Naive thymus-derived CD8-positive, alpha-beta T cell (primary cell): ENCODE results near the gene GRXCR2. TPM values are rescaled to one million over a fixed set of nuclear protein-coding genes. Genes with fewer than 3 reads are reported as not detected.

Experiments used
- ATAC-seq, 2 donors: fragments of 150-1000 bp; cut with Tn5 transposase in 1 of 2; sonication (Bioruptor Pico), chemical (Tn5 transposase) in 1 of 2; 1 replicate in 1 of 2; 2 replicates in 1 of 2; pipeline ENCODE4 v1.10.0; 2021; ENCODE audit warnings: mild to moderate bottlenecking in 2 of 2, moderate library complexity in 2 of 2
- POLR2A ChIA-PET: fragments of 350-600 bp; sonication (Branson Sonifier 250); formaldehyde crosslinking; loops from one replicate; lab custom pipeline; 2021; ENCODE audit warnings: antibody characterized with exemption; lab: Charles Lee
- DNase-seq, 10 donors: peaks; one replicate each; pipeline versions ENCODE4 v3.0.0 to v3.0.0-alpha.2; 2020 to 2022
- H3K27ac Mint-ChIP-seq, 10 donors: one replicate each; pipeline ENCODE4 v1.8.0; 2020 to 2022; ENCODE audit warnings: mild to moderate bottlenecking in 10 of 10, mixed read lengths in 10 of 10, moderate library complexity in 4 of 10, inconsistent platforms in 1 of 10
- H3K27me3 Mint-ChIP-seq, 5 donors: one replicate each; pipeline ENCODE4 v1.8.0; 2021 to 2022; ENCODE audit warnings: mixed read lengths in 5 of 5
- H3K36me3 Mint-ChIP-seq, 3 donors: one replicate each; pipeline ENCODE4 v1.8.0; 2020 to 2022; ENCODE audit warnings: mixed read lengths in 3 of 3, mild to moderate bottlenecking in 2 of 3, inconsistent platforms in 1 of 3
- H3K4me1 Mint-ChIP-seq, 4 donors: one replicate each; pipeline ENCODE4 v1.8.0; 2021 to 2022; ENCODE audit warnings: mixed read lengths in 4 of 4
- H3K4me3 Mint-ChIP-seq, 10 donors: one replicate each; pipeline ENCODE4 v1.8.0; 2020 to 2022; ENCODE audit warnings: mild to moderate bottlenecking in 10 of 10, mixed read lengths in 10 of 10, moderate library complexity in 6 of 10, inconsistent platforms in 1 of 10
- H3K9me3 Mint-ChIP-seq, 9 donors: one replicate each; pipeline ENCODE4 v1.8.0; 2020 to 2022; ENCODE audit warnings: mixed read lengths in 9 of 9, mild to moderate bottlenecking in 3 of 9, inconsistent platforms in 1 of 9, moderate library complexity in 1 of 9
- polyA plus RNA-seq, 3 donors: library from polyadenylated mRNA; unstranded; fragments of 300-500 nt; fragmentation: Illumina TruSeq; gene quantifications; one replicate each; pipeline ENCODE4 v1.2.3, GENCODE V29; 2021
- total RNA-seq, 8 experiments: library from RNA in 2 of 8; stranded (reverse) in 2 of 8; gene quantifications; one replicate each; pipeline ENCODE4 v1.2.3 and lab custom pipeline; 2021 to 2026

Gene GRXCR2
- total and polyA plus RNA-seq, 5 experiments from 2014 or later, result not detected

- POLR2A ChIA-PET, result no interaction called here
- Mint-ChIP-seq H3K36me3 (no peaks in the 10 kb centered on the region), H3K4me1 (peaks cover 0 to 6% (median 3%) of the 10 kb centered on the region in 4 donors), H3K27me3 (peaks cover 2 to 26% (median 8%) of the 10 kb centered on the region in 5 donors), H3K27ac (no peak overlapping the region), H3K4me3 (no peak overlapping the region), H3K9me3 (no peaks in the 10 kb centered on the region)
- ATAC-seq (no peak), DNase-seq (no peak)
These were observed 43.0 kb downstream of the GRXCR2 start for GRCh38 chr5:145829708-145830361.

GRCh38 chr5:145826895-145827674 is 45.7 kb downstream of the GRXCR2 start:
- Mint-ChIP-seq H3K27me3 (peaks cover 0 to 4% (median 0%) of the 10 kb centered on the region in 5 donors), H3K4me1 (no peaks in the 10 kb centered on the region), H3K36me3 (no peaks in the 10 kb centered on the region), H3K27ac (no peak overlapping the region), H3K4me3 (no peak overlapping the region), H3K9me3 (no peaks in the 10 kb centered on the region)
- DNase-seq, result no peak
- POLR2A ChIA-PET, result no interaction called here
- ATAC-seq, result no peak

- no peak for ATAC-seq
- H3K9me3 Mint-ChIP-seq, result no peaks in the 10 kb centered on the region
These were observed 47.0 kb downstream of the GRXCR2 start for GRCh38 chr5:145825751-145826180.

GRCh38 chr5:145824040-145824439 is 48.8 kb downstream of the GRXCR2 start:
- Mint-ChIP-seq H3K27me3 (peaks cover 0 to 11% (median 0%) of the 10 kb centered on the region in 5 donors), H3K9me3 (no peaks in the 10 kb centered on the region), H3K4me3 (no peak overlapping the region), H3K27ac (no peak overlapping the region), H3K36me3 (no peaks in the 10 kb centered on the region), H3K4me1 (no peaks in the 10 kb centered on the region)
- ATAC-seq, result no peak
- POLR2A ChIA-PET, result no interaction called here
- DNase-seq, result no peak

More at GRCh38 chr5:145825751-145826180, 47.0 kb downstream of the GRXCR2 start:
- no peak overlapping the region for H3K4me3 Mint-ChIP-seq
- peak in 1 of 10 donors; percentile 8 for DNase-seq
- H3K27me3 Mint-ChIP-seq, result peaks cover 0 to 11% (median 0%) of the 10 kb centered on the region in 5 donors
- no peak overlapping the region for H3K27ac Mint-ChIP-seq
- H3K4me1 Mint-ChIP-seq, result no peaks in the 10 kb centered on the region
- POLR2A ChIA-PET, result no interaction called here
- no peaks in the 10 kb centered on the region for H3K36me3 Mint-ChIP-seq

- no peak overlapping the region for H3K27ac Mint-ChIP-seq
- DNase-seq (no peak), ATAC-seq (no peak)
- no peaks in the 10 kb centered on the region for H3K9me3 Mint-ChIP-seq
- no peaks in the 10 kb centered on the region for H3K36me3 Mint-ChIP-seq
- peaks cover 0 to 6% (median 0%) of the 10 kb centered on the region in 5 donors for H3K27me3 Mint-ChIP-seq
- no peak overlapping the region for H3K4me3 Mint-ChIP-seq
- no peaks in the 10 kb centered on the region for H3K4me1 Mint-ChIP-seq
- POLR2A ChIA-PET, result no interaction called here
These were observed 54.2 kb downstream of the GRXCR2 start for GRCh38 chr5:145818604-145819003.

GRCh38 chr5:145812877-145813276 is 59.9 kb downstream of the GRXCR2 start:
- H3K36me3 Mint-ChIP-seq, result no peaks in the 10 kb centered on the region

GRCh38 chr5:145811834-145812625 is 60.8 kb downstream of the GRXCR2 start:
- H3K4me3 Mint-ChIP-seq, result no peak overlapping the region
- ATAC-seq (no peak), DNase-seq (no peak)
- no peaks in the 10 kb centered on the region for H3K9me3 Mint-ChIP-seq
- POLR2A ChIA-PET, result no interaction called here
- H3K4me1 Mint-ChIP-seq, result no peaks in the 10 kb centered on the region
- no peaks in the 10 kb centered on the region for H3K36me3 Mint-ChIP-seq
- H3K27ac Mint-ChIP-seq, result no peak overlapping the region
- H3K27me3 Mint-ChIP-seq, result peaks cover 0 to 1% (median 0%) of the 10 kb centered on the region in 5 donors

More at GRCh38 chr5:145812877-145813276, 59.9 kb downstream of the GRXCR2 start:
- no peak overlapping the region for H3K27ac Mint-ChIP-seq
- POLR2A ChIA-PET, result no interaction called here
- no peaks in the 10 kb centered on the region for H3K4me1 Mint-ChIP-seq
- peaks cover 0 to 1% (median 0%) of the 10 kb centered on the region in 5 donors for H3K27me3 Mint-ChIP-seq
- DNase-seq (no peak), ATAC-seq (no peak)
- H3K9me3 Mint-ChIP-seq, result no peaks in the 10 kb centered on the region
- no peak overlapping the region for H3K4me3 Mint-ChIP-seq

Other genes starting within 250 kb of the GRXCR2 start
- not detected for gene PRELID2, start 37.7 kb downstream of the GRXCR2 start, total RNA-seq
- under 1 TPM in 1 of 3 donors, not detected in 2; 0.38 TPM for gene PRELID2, start 37.7 kb downstream of the GRXCR2 start, polyA plus RNA-seq
- gene SH3RF2, start 63.6 kb upstream of the GRXCR2 start, total RNA-seq, result not detected
- gene SH3RF2, start 63.6 kb upstream of the GRXCR2 start, polyA plus RNA-seq, result not detected
- 1 to 10 TPM; 1.8 to 2.3 TPM for gene PLAC8L1, start 232.6 kb upstream of the GRXCR2 start, total RNA-seq
- not detected for gene PLAC8L1, start 232.6 kb upstream of the GRXCR2 start, polyA plus RNA-seq